Body of pancreas (tissue), 4 donors: ENCODE results near the gene NTMT2. TPM values are rescaled to one million over a fixed set of nuclear protein-coding genes. Genes with fewer than 3 reads are reported as not detected.

Source experiments
- ATAC-seq: fragments of 150-250 bp; one replicate; pipeline ENCODE4 v1.9.1; 2016
- DNase-seq, 4 donors: peaks; one replicate each; pipeline ENCODE4 v3.0.0-alpha.2; 2019
- H3K27ac ChIP-seq, 4 donors: fragments of 200-600 bp; sonication (generic); 1 replicate in 3 of 4; 2 replicates in 1 of 4; pipeline versions ENCODE4 v1.5.1 to v1.6.1; 2016 to 2019; ENCODE audit warnings: mild to moderate bottlenecking in 1 of 4, mixed read lengths in 1 of 4, moderate library complexity in 1 of 4
- H3K27me3 ChIP-seq, 2 donors: fragments of 200-600 bp; sonication (generic); one replicate each; pipeline ENCODE4 v1.6.0; 2016; ENCODE audit warnings: mild to moderate bottlenecking in 1 of 2
- H3K36me3 ChIP-seq, 2 donors: fragments of 200-600 bp; sonication (generic); replicated peaks in 1 of 2; 2 replicates each; pipeline ENCODE4 v1.5.1; 2016; ENCODE audit warnings: low read depth in 2 of 2; ENCODE audit not compliant: insufficient read depth in 1 of 2
- H3K4me1 ChIP-seq: fragments of 200-600 bp; sonication (generic); one replicate; pipeline ENCODE4 v1.6.0; 2016
- H3K4me3 ChIP-seq, 2 donors: fragments of 200-600 bp; sonication (generic); 1 replicate in 1 of 2; 2 replicates in 1 of 2; pipeline ENCODE4 v1.5.1; 2016 to 2019
- H3K9me3 ChIP-seq, 3 donors: fragments of 200-600 bp; sonication (generic); 1 replicate in 2 of 3; 2 replicates in 1 of 3; pipeline ENCODE4 v1.5.1; 2016
- CTCF ChIP-seq, 7 experiments: fragments of 450-650 bp in 4 of 7; fragments of 200-600 bp in 3 of 7; sonication (generic) in 3 of 7; IDR thresholded peaks; one replicate each; pipeline ENCODE4 v1.5.1; 2016 to 2019; ENCODE audit warnings: antibody characterized with exemption in 7 of 7
- POLR2A ChIP-seq, 3 donors: fragments of 450-650 bp; IDR thresholded peaks; one replicate each; pipeline ENCODE4 v1.6.1; 2016; ENCODE audit warnings: antibody characterized with exemption in 3 of 3, mild to moderate bottlenecking in 2 of 3
- WGBS, 2 donors: methylation state at CpG; one replicate each; pipeline ENCODE4 v1.1.5; 2017; 5-methylcytosine and 5-hydroxymethylcytosine counted together
- intact Hi-C: fragments of 100-400 bp; cut with DNase I; formaldehyde crosslinking; loops from one replicate; pipeline ENCODE4 v1.15.1; 2023
- total RNA-seq, 2 donors: library from RNA; depleted of rRNA; stranded (reverse); fragments of >200 nt; gene quantifications; one replicate each; pipeline ENCODE4 v1.1.0, GENCODE V29; 2016

The NTMT2 gene
- total RNA-seq, 2 donors from 2014 or later, result not detected

DNA sequence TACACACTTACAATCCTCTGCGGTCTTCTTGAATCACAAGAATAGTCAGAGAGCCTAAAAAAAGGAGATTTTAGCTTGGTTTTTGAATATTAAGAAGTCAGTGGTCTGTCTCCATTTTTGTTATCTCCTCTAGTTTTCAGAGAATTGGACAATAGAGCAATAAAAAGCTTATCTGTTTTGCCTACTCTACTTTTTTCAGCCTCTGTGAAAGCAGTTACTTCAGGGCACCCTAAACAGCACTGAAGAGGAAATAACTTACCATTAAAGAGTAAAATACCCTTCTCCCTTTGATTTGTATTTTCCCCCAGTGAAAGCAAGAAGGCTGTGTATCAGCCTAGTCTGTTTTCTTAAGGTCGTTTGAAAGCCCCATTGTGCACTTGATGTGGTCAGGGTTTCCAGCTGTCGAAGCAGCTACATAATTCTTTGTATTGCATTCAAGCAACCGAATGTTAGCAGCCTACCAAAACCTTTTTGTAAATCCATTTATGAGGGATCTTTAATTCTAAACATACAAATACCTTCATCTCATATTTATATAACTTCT is 1.0 kb downstream of the NTMT2 start:
- TF ChIP-seq POLR2A (IDR thresholded peaks at IDR 0.05) (no peak), CTCF (IDR thresholded peaks at IDR 0.05) (no peak)
- no peaks in the 10 kb centered on the region for H3K36me3 ChIP-seq
- H3K4me1 ChIP-seq, result peaks cover 6% of the 10 kb centered on the region
- H3K27me3 ChIP-seq, result no peaks in the 10 kb centered on the region
- intact Hi-C loops, result no loop called here
- no peak for ATAC-seq
- no peak overlapping the region for H3K4me3 ChIP-seq
- WGBS, 2 donors, result 27 to 32% methylated on average over 4 of the region's 4 CpGs
- DNase-seq, result no peak
- no peak overlapping the region for H3K27ac ChIP-seq
- H3K9me3 ChIP-seq, result no peaks in the 10 kb centered on the region

GRCh38 chr1:170149241-170149640 is 3.5 kb downstream of the NTMT2 start:
- Histone ChIP-seq H3K27me3 (no peaks in the 10 kb centered on the region), H3K9me3 (no peaks in the 10 kb centered on the region), H3K4me1 (peaks cover 6% of the 10 kb centered on the region), H3K4me3 (no peak overlapping the region), H3K36me3 (no peaks in the 10 kb centered on the region), H3K27ac (no peak overlapping the region)
- TF ChIP-seq CTCF (IDR thresholded peaks at IDR 0.05) (no peak), POLR2A (IDR thresholded peaks at IDR 0.05) (no peak)
- DNase-seq (no peak), ATAC-seq (no peak)
- intact Hi-C loops, result no loop called here
- 35 to 70% methylated on average over 3 of the region's 3 CpGs for WGBS, 2 donors

GRCh38 chr1:170150016-170150415 is 4.3 kb downstream of the NTMT2 start:
- WGBS, 2 donors, result 40 to 48% methylated on average over 2 of the region's 2 CpGs
- TF ChIP-seq POLR2A (IDR thresholded peaks at IDR 0.05) (no peak), CTCF (IDR thresholded peaks at IDR 0.05) (no peak)
- H3K4me1 ChIP-seq, result peaks cover 6% of the 10 kb centered on the region
- no peaks in the 10 kb centered on the region for H3K9me3 ChIP-seq
- intact Hi-C loops, result no loop called here
- no peaks in the 10 kb centered on the region for H3K36me3 ChIP-seq
- ATAC-seq, result no peak
- H3K27ac ChIP-seq, result no peak overlapping the region
- no peaks in the 10 kb centered on the region for H3K27me3 ChIP-seq
- H3K4me3 ChIP-seq, result no peak overlapping the region
- no peak for DNase-seq

DNA sequence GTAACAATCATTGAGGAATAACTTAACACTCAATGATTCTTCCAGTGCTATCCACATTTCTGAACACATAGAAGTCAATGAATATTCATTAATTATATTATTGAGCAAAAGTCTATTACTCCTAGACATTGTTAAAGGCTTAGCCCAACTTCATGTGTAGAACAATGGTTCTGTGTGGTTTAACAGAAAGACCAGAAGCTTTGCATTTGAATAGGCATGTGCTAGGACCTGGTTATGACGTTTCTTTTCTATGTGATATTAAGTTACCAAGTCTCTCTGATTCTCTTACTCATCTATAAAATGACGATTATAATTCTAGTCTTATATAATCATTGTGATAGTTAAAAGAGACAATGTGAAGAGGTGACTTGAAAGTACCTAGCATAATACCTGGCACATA is 5.2 kb downstream of the NTMT2 start:
- intact Hi-C loops, result no loop called here
- Histone ChIP-seq H3K4me3 (no peak overlapping the region), H3K9me3 (no peaks in the 10 kb centered on the region), H3K4me1 (peaks cover 3% of the 10 kb centered on the region), H3K27me3 (no peaks in the 10 kb centered on the region), H3K27ac (no peak overlapping the region), H3K36me3 (no peaks in the 10 kb centered on the region)
- TF ChIP-seq CTCF (IDR thresholded peaks at IDR 0.05) (no peak), POLR2A (IDR thresholded peaks at IDR 0.05) (no peak)
- DNase-seq (no peak), ATAC-seq (no peak)
- 37 to 54% methylated on average over 2 of the region's 2 CpGs for WGBS, 2 donors

DNA sequence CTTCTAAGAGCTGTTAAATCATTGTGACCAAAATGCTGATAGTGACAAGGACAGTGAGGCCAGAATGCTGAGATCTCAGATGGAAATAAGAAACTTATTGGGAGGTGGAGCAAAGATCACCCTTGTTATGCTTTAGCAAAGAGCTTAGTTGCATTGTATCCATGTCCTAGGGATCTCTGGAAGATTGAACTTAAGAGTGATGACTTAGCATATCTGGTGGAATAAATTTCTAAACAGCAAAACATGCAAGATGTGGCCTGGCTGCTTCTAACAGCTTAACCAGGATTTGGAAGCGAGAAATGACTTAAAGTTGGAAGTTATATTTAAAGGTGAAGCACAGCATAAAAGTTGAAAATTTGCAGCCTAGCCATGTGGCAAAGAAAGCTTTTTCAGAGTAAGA is 7.7 kb downstream of the NTMT2 start:
- ATAC-seq (no peak), DNase-seq (no peak)
- no peaks in the 10 kb centered on the region for H3K27me3 ChIP-seq
- H3K4me3 ChIP-seq, result no peak overlapping the region
- H3K27ac ChIP-seq, result no peak overlapping the region
- no peak for TF ChIP-seq CTCF (IDR thresholded peaks at IDR 0.05)
- TF ChIP-seq POLR2A (IDR thresholded peaks at IDR 0.05), result no peak
- intact Hi-C loops, result no loop called here
- H3K9me3 ChIP-seq, result no peaks in the 10 kb centered on the region
- no peaks in the 10 kb centered on the region for H3K36me3 ChIP-seq
- WGBS, 2 donors, result 78 to 88% methylated on average over 1 of the region's 1 CpG
- H3K4me1 ChIP-seq, result no peaks in the 10 kb centered on the region
